WTC11 (cell line): ENCODE data around the gene PCDHB15. TPM values are rescaled to one million over a fixed set of nuclear protein-coding genes. Genes with fewer than 3 reads are reported as not detected.

ENCODE experiments used
- ATAC-seq: fragments of 200-7000 bp; cut with Tn5 transposase; 2 replicates; pipeline ENCODE4 v1.10.0; 2021; ENCODE audit warnings: mild to moderate bottlenecking, moderate library complexity
- CTCF ChIA-PET: fragments of 300-600 bp; sonication (Branson Sonifier 250); formaldehyde crosslinking; loops from one replicate; lab custom pipeline; 2021; ENCODE audit warnings: antibody characterized with exemption; lab: Charles Lee
- POLR2A ChIA-PET: fragments of 350-600 bp; sonication (Branson Sonifier 250); formaldehyde crosslinking; loops from one replicate; lab custom pipeline; 2021; ENCODE audit warnings: antibody characterized with exemption; lab: Charles Lee
- DNase-seq: peaks from one replicate; pipeline ENCODE4 v3.0.0; 2021; ENCODE audit warnings: low spot score
- H3K27ac Mint-ChIP-seq: 2 replicates; pipeline ENCODE4 v1.8.0; 2021; ENCODE audit warnings: mixed read lengths
- H3K27me3 Mint-ChIP-seq: 2 replicates; pipeline ENCODE4 v1.8.0; 2021; ENCODE audit warnings: low read depth, mild to moderate bottlenecking, moderate library complexity, mixed read lengths
- H3K36me3 Mint-ChIP-seq: 2 replicates; pipeline ENCODE4 v1.8.0; 2021; ENCODE audit warnings: mixed read lengths
- H3K4me1 Mint-ChIP-seq: 2 replicates; pipeline ENCODE4 v1.8.0; 2022; ENCODE audit warnings: mixed read lengths
- H3K4me3 Mint-ChIP-seq: 2 replicates; pipeline ENCODE4 v1.8.0; 2021; ENCODE audit warnings: mild to moderate bottlenecking, moderate library complexity, mixed read lengths
- H3K9me3 Mint-ChIP-seq: 2 replicates; pipeline ENCODE4 v1.8.0; 2021; ENCODE audit warnings: mixed read lengths
- CDX4 ChIP-seq: fragments of 250-450 bp; sonication (Bioruptor Pico); IDR thresholded peaks from 2 replicates; pipeline ENCODE4 v1.9.0; 2021; ENCODE audit warnings: moderate library complexity, mild to moderate bottlenecking, inconsistent platforms, borderline replicate concordance
- CREM ChIP-seq: sonication (generic); formaldehyde crosslinking; IDR thresholded peaks from 2 replicates; pipeline ENCODE4 v1.8.1; 2022; ENCODE audit warnings: mild to moderate bottlenecking, missing genetic modification reagents, moderate library complexity
- ERG ChIP-seq: fragments of 250-450 bp; sonication (Bioruptor Pico); IDR thresholded peaks from 2 replicates; pipeline ENCODE4 v1.8.0; 2021; ENCODE audit warnings: mild to moderate bottlenecking
- FOXJ3 ChIP-seq: sonication (generic); formaldehyde crosslinking; IDR thresholded peaks from 2 replicates; pipeline ENCODE4 v1.9.0; 2021; ENCODE audit warnings: missing genetic modification reagents, mild to moderate bottlenecking, borderline replicate concordance
- GTF2I ChIP-seq: fragments of 250-450 bp; sonication (Bioruptor Pico); conservative IDR thresholded peaks from 2 replicates; pipeline ENCODE4 v1.4.0; 2021; ENCODE audit warnings: mild to moderate bottlenecking
- JAZF1 ChIP-seq: fragments of 250-450 bp; sonication (Bioruptor Pico); IDR thresholded peaks from 2 replicates; pipeline ENCODE4 v1.9.0; 2021; ENCODE audit warnings: moderate library complexity, mild to moderate bottlenecking, inconsistent platforms
- ZBTB21 ChIP-seq: sonication (generic); formaldehyde crosslinking; IDR thresholded peaks from 2 replicates; pipeline ENCODE4 v1.8.1; 2023; ENCODE audit warnings: mild to moderate bottlenecking, missing genetic modification reagents, borderline replicate concordance
- ZNF219 ChIP-seq: sonication (generic); formaldehyde crosslinking; IDR thresholded peaks from 2 replicates; pipeline ENCODE4 v1.8.0; 2023; ENCODE audit warnings: missing genetic modification reagents, mild to moderate bottlenecking, borderline replicate concordance
- ZNF263 ChIP-seq: sonication (generic); formaldehyde crosslinking; IDR thresholded peaks from 2 replicates; pipeline ENCODE4 v1.8.1; 2022; ENCODE audit warnings: low read depth, mild to moderate bottlenecking, moderate library complexity, missing genetic modification reagents
- total RNA-seq: library from RNA; stranded (reverse); gene quantifications from 3 replicates; pipeline ENCODE4 v1.2.3, GENCODE V29; 2021
- TF ChIP-seq, protein P1 (sequence below): sonication (generic); formaldehyde crosslinking; IDR thresholded peaks from 2 replicates; pipeline ENCODE4 v1.8.1; 2022; ENCODE audit warnings: low read depth, missing genetic modification reagents, borderline replicate concordance
- TF ChIP-seq, protein P2 (sequence below): sonication (generic); formaldehyde crosslinking; IDR thresholded peaks from 2 replicates; pipeline ENCODE4 v1.8.1; 2022; ENCODE audit warnings: missing genetic modification reagents, borderline replicate concordance
- TF ChIP-seq, protein P3 (sequence below): sonication (generic); formaldehyde crosslinking; IDR thresholded peaks from 2 replicates; pipeline ENCODE4 v1.8.1; 2022; ENCODE audit warnings: mild to moderate bottlenecking, missing genetic modification reagents, moderate library complexity, borderline replicate concordance
- TF ChIP-seq, protein P4 (sequence below): sonication (generic); formaldehyde crosslinking; conservative IDR thresholded peaks from 2 replicates; pipeline ENCODE4 v1.8.1; 2022; ENCODE audit warnings: mild to moderate bottlenecking, missing genetic modification reagents

Gene PCDHB15
- total RNA-seq, 1 experiment from 2014 or later, result 8.4 TPM

DNA sequence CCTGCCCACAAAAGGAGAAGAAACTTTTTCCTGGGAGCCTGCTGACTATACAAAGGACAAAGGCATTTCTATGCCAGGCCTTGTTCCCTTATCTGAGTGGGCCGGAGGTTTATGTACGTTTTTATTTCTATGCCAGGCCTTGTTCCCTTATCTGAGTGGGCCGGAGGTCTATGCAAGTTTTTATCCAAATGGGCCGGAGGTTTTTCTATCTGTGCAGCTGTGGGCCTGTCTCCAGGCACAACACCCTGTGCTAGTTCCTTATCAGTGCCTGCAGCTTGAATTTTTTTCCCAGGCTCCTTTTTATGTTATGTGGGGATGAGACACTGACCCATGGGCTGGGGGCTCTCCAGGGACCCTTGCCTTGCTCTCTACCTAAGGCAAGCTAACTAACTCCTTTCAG, 53.2 kb downstream of the PCDHB15 start:
- Mint-ChIP-seq H3K9me3 (peaks cover 3% of the 10 kb centered on the region; the same call in 1 of the 2 replicates), H3K36me3 (no peaks in the 10 kb centered on the region), H3K27ac (no peak overlapping the region), H3K27me3 (no peaks in the 10 kb centered on the region), H3K4me3 (no peak overlapping the region), H3K4me1 (no peaks in the 10 kb centered on the region)
- POLR2A ChIA-PET, result no interaction called here
- TF ChIP-seq, protein P1, sequence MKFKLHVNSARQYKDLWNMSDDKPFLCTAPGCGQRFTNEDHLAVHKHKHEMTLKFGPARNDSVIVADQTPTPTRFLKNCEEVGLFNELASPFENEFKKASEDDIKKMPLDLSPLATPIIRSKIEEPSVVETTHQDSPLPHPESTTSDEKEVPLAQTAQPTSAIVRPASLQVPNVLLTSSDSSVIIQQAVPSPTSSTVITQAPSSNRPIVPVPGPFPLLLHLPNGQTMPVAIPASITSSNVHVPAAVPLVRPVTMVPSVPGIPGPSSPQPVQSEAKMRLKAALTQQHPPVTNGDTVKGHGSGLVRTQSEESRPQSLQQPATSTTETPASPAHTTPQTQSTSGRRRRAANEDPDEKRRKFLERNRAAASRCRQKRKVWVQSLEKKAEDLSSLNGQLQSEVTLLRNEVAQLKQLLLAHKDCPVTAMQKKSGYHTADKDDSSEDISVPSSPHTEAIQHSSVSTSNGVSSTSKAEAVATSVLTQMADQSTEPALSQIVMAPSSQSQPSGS, result no peak
- TF ChIP-seq ERG (CRISPR knock-in tag), result no peak
- TF ChIP-seq ZNF219, result no peak
- no peak for TF ChIP-seq JAZF1 (CRISPR knock-in tag)
- TF ChIP-seq GTF2I (CRISPR knock-in tag), result no peak
- TF ChIP-seq, protein P2, sequence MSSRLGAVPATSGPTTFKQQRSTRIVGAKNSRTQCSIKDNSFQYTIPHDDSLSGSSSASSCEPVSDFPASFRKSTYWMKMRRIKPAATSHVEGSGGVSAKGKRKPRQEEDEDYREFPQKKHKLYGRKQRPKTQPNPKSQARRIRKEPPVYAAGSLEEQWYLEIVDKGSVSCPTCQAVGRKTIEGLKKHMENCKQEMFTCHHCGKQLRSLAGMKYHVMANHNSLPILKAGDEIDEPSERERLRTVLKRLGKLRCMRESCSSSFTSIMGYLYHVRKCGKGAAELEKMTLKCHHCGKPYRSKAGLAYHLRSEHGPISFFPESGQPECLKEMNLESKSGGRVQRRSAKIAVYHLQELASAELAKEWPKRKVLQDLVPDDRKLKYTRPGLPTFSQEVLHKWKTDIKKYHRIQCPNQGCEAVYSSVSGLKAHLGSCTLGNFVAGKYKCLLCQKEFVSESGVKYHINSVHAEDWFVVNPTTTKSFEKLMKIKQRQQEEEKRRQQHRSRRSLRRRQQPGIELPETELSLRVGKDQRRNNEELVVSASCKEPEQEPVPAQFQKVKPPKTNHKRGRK, result no peak
- no peak for TF ChIP-seq ZBTB21
- TF ChIP-seq CDX4 (CRISPR knock-in tag), result no peak
- TF ChIP-seq ZNF263, result no peak
- no peak for TF ChIP-seq CREM (CRISPR knock-in tag)
- TF ChIP-seq, protein P3, sequence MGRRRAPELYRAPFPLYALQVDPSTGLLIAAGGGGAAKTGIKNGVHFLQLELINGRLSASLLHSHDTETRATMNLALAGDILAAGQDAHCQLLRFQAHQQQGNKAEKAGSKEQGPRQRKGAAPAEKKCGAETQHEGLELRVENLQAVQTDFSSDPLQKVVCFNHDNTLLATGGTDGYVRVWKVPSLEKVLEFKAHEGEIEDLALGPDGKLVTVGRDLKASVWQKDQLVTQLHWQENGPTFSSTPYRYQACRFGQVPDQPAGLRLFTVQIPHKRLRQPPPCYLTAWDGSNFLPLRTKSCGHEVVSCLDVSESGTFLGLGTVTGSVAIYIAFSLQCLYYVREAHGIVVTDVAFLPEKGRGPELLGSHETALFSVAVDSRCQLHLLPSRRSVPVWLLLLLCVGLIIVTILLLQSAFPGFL (CRISPR knock-in tag), result no peak
- TF ChIP-seq, protein P4, sequence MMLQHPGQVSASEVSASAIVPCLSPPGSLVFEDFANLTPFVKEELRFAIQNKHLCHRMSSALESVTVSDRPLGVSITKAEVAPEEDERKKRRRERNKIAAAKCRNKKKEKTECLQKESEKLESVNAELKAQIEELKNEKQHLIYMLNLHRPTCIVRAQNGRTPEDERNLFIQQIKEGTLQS (CRISPR knock-in tag), result no peak
- no peak for TF ChIP-seq FOXJ3
- TF ChIP-seq, all 79 proteins: peak for 0
- CTCF ChIA-PET, result interaction anchor here (1.0 kb wide), 1 partner anchor 75 kb away, joined by 3 read pairs; the partner anchor contains the start of gene PCDHB14
- ATAC-seq (no peak), DNase-seq (no peak)

Other genes starting within 250 kb of the PCDHB15 start
- gene PCDHB1, start 194.0 kb upstream of the PCDHB15 start, total RNA-seq, result 0.09 to 0.13 TPM (median 0.11 TPM) in 3 replicates
- 22.9 to 26.2 TPM (median 23.1 TPM) in 3 replicates for gene PCDHB2, start 150.8 kb upstream of the PCDHB15 start, total RNA-seq
- 4.7 to 6.4 TPM (median 5.1 TPM) in 3 replicates for gene PCDHB3, start 144.9 kb upstream of the PCDHB15 start, total RNA-seq
- 2.3 to 2.6 TPM (median 2.3 TPM) in 3 replicates for gene PCDHB4, start 123.6 kb upstream of the PCDHB15 start, total RNA-seq
- gene PCDHB5, start 110.2 kb upstream of the PCDHB15 start, total RNA-seq, result 6.8 to 12.5 TPM (median 8.5 TPM) in 3 replicates
- 0.23 to 0.37 TPM (median 0.24 TPM) in 3 replicates for gene PCDHB6, start 95.3 kb upstream of the PCDHB15 start, total RNA-seq
- gene PCDHB7, start 72.8 kb upstream of the PCDHB15 start, total RNA-seq, result 0.17 to 0.27 TPM (median 0.23 TPM) in 3 replicates
- 4.1 to 5.4 TPM (median 4.6 TPM) in 3 replicates for gene PCDHB8, start 67.6 kb upstream of the PCDHB15 start, total RNA-seq
- 3.5 to 4.1 TPM (median 3.7 TPM) in 3 replicates for gene PCDHB16, start 63.0 kb upstream of the PCDHB15 start, total RNA-seq
- gene PCDHB9, start 58.2 kb upstream of the PCDHB15 start, total RNA-seq, result 1.6 to 2.3 TPM (median 1.7 TPM) in 3 replicates
- 1.4 to 1.9 TPM (median 1.7 TPM) in 3 replicates for gene PCDHB10, start 53.0 kb upstream of the PCDHB15 start, total RNA-seq
- 0.61 to 1.2 TPM (median 0.92 TPM) in 3 replicates for gene PCDHB11, start 45.8 kb upstream of the PCDHB15 start, total RNA-seq
- gene PCDHB12, start 36.7 kb upstream of the PCDHB15 start, total RNA-seq, result 2.7 to 3.1 TPM (median 3.1 TPM) in 3 replicates
- gene PCDHB13, start 31.5 kb upstream of the PCDHB15 start, total RNA-seq, result 2.2 to 2.9 TPM (median 2.6 TPM) in 3 replicates
- 2.6 to 3.5 TPM (median 2.8 TPM) in 3 replicates for gene PCDHB14, start 22.1 kb upstream of the PCDHB15 start, total RNA-seq
- 0.24 TPM in 1 of 3 replicates, not detected in the others for gene SLC25A2, start 58.7 kb downstream of the PCDHB15 start, total RNA-seq
- 87.8 to 96.2 TPM (median 90.1 TPM) in 3 replicates for gene TAF7, start 75.4 kb downstream of the PCDHB15 start, total RNA-seq
- gene PCDHGA1, start 85.1 kb downstream of the PCDHB15 start, total RNA-seq, result 1.1 to 1.5 TPM (median 1.2 TPM) in 3 replicates
- gene PCDHGA2, start 93.4 kb downstream of the PCDHB15 start, total RNA-seq, result 0.66 to 0.96 TPM (median 0.94 TPM) in 3 replicates
- 0.92 to 1.3 TPM (median 0.98 TPM) in 3 replicates for gene PCDHGA3, start 98.4 kb downstream of the PCDHB15 start, total RNA-seq
- 4.9 to 5.6 TPM (median 5.5 TPM) in 3 replicates for gene PCDHGB1, start 104.7 kb downstream of the PCDHB15 start, total RNA-seq
- 3.4 to 3.9 TPM (median 3.5 TPM) in 3 replicates for gene PCDHGA4, start 109.6 kb downstream of the PCDHB15 start, total RNA-seq
- 4.1 to 5.5 TPM (median 5.2 TPM) in 3 replicates for gene PCDHGB2, start 114.6 kb downstream of the PCDHB15 start, total RNA-seq
- 2.0 to 2.5 TPM (median 2.4 TPM) in 3 replicates for gene PCDHGA5, start 118.8 kb downstream of the PCDHB15 start, total RNA-seq
- gene PCDHGB3, start 124.8 kb downstream of the PCDHB15 start, total RNA-seq, result 3.3 to 4.2 TPM (median 3.5 TPM) in 3 replicates
- 2.6 to 3.3 TPM (median 3.0 TPM) in 3 replicates for gene PCDHGA6, start 128.5 kb downstream of the PCDHB15 start, total RNA-seq
- 1.6 to 2.8 TPM (median 2.1 TPM) in 3 replicates for gene PCDHGA7, start 137.3 kb downstream of the PCDHB15 start, total RNA-seq
- 7.8 to 9.1 TPM (median 8.8 TPM) in 3 replicates for gene PCDHGB4, start 142.3 kb downstream of the PCDHB15 start, total RNA-seq
- gene PCDHGA8, start 147.2 kb downstream of the PCDHB15 start, total RNA-seq, result 1.4 to 2.4 TPM (median 2.1 TPM) in 3 replicates
- 7.6 to 9.7 TPM (median 7.7 TPM) in 3 replicates for gene PCDHGB5, start 152.6 kb downstream of the PCDHB15 start, total RNA-seq
- gene PCDHGA9, start 157.4 kb downstream of the PCDHB15 start, total RNA-seq, result 1.9 to 2.9 TPM (median 2.3 TPM) in 3 replicates
- gene PCDHGB6, start 162.6 kb downstream of the PCDHB15 start, total RNA-seq, result 6.0 to 6.7 TPM (median 6.1 TPM) in 3 replicates
- 10.7 to 11.9 TPM (median 11.0 TPM) in 3 replicates for gene PCDHGA10, start 167.6 kb downstream of the PCDHB15 start, total RNA-seq
- gene PCDHGB7, start 172.3 kb downstream of the PCDHB15 start, total RNA-seq, result 10.5 to 11.2 TPM (median 10.7 TPM) in 3 replicates
- gene PCDHGA11, start 175.7 kb downstream of the PCDHB15 start, total RNA-seq, result 7.0 to 8.4 TPM (median 7.1 TPM) in 3 replicates
- 1.6 to 2.1 TPM (median 1.9 TPM) in 3 replicates for gene PCDHGA12, start 185.1 kb downstream of the PCDHB15 start, total RNA-seq
- gene PCDHGC3, start 230.6 kb downstream of the PCDHB15 start, total RNA-seq, result 28.1 to 29.4 TPM (median 29.1 TPM) in 3 replicates
- gene PCDHGC4, start 239.6 kb downstream of the PCDHB15 start, total RNA-seq, result 4.5 to 6.1 TPM (median 5.1 TPM) in 3 replicates
- gene PCDHGC5, start 243.7 kb downstream of the PCDHB15 start, total RNA-seq, result 1.1 to 1.5 TPM (median 1.1 TPM) in 3 replicates